Epithelial cell of esophagus (primary cell): Measurements from ENCODE around the gene TMEM100.

Experiments used
- DNase-seq: peaks from one replicate; pipeline ENCODE4 v3.0.0; 2010; ENCODE audit warnings: low read depth
- H3K4me3 ChIP-seq: 2 replicates; pipeline ENCODE4 v1.5.1; 2011; ENCODE audit warnings: mild to moderate bottlenecking, low read length, control low read depth
- TF ChIP-seq, protein P1 (sequence below): IDR thresholded peaks from 2 replicates; pipeline ENCODE4 v1.5.1; 2011; ENCODE audit warnings: low read depth, mild to moderate bottlenecking, low read length, control low read depth, inconsistent platforms; ENCODE audit not compliant: insufficient read depth; ENCODE audit errors: missing control alignments

TMEM100 gene

DNA sequence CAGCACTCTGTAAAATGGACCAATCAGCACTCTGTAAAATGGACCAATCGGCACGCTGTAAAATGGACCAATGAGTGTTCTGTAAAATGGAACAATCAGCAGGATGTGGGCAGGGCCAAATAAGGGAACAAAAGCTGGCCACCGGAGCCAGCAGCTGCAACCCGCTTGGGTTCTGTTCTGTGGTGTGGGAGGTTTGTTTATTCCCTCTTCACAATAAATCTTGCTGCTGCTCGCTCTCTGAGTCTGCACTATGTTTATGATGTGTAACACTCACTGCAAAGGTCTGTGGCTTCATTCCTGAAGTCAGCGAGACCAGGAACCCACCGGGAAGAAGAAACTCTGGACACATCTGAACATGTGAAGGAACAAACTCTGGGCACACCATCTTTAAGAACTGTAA lies 20.5 kb downstream of the TMEM100 start:
- H3K4me3 ChIP-seq, result no peak overlapping the region
- no peak for DNase-seq
- TF ChIP-seq, protein P1, sequence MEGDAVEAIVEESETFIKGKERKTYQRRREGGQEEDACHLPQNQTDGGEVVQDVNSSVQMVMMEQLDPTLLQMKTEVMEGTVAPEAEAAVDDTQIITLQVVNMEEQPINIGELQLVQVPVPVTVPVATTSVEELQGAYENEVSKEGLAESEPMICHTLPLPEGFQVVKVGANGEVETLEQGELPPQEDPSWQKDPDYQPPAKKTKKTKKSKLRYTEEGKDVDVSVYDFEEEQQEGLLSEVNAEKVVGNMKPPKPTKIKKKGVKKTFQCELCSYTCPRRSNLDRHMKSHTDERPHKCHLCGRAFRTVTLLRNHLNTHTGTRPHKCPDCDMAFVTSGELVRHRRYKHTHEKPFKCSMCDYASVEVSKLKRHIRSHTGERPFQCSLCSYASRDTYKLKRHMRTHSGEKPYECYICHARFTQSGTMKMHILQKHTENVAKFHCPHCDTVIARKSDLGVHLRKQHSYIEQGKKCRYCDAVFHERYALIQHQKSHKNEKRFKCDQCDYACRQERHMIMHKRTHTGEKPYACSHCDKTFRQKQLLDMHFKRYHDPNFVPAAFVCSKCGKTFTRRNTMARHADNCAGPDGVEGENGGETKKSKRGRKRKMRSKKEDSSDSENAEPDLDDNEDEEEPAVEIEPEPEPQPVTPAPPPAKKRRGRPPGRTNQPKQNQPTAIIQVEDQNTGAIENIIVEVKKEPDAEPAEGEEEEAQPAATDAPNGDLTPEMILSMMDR, result no peak

DNA sequence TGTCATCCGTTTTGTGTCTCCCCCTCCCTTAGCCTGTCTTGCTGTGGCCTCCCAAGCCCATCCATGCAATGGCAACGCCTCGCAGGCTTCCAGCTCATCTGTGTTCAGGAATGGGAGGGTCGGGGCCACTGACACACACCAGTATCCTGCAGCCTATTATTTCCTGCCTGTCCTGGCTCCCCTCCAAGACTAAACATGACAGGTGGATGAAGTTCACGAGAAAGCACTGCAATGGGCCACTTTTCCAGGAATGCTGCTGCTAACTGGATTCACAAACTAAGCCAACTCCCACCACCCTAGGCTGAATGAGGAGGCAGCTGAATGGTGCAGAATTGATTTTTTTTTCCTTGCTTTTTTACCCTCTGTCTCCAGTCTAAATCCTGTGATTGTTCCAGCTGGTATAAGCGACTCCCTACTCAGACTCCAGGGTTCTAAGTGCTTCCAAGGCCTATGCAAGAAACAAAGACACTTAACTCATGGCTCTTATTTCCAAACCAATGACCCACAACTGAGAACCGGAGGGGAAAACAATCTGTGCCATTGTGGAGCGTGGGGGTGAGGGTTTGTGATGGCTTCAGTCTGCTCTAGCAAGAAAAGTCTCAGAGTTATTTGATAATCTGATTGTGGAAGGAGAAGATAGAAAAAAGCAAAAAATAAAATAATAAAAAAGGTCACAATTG lies 23.3 kb downstream of the TMEM100 start:
- peak; percentile 21 for DNase-seq
- TF ChIP-seq, protein P1, result no peak
- no peak overlapping the region for H3K4me3 ChIP-seq

DNA sequence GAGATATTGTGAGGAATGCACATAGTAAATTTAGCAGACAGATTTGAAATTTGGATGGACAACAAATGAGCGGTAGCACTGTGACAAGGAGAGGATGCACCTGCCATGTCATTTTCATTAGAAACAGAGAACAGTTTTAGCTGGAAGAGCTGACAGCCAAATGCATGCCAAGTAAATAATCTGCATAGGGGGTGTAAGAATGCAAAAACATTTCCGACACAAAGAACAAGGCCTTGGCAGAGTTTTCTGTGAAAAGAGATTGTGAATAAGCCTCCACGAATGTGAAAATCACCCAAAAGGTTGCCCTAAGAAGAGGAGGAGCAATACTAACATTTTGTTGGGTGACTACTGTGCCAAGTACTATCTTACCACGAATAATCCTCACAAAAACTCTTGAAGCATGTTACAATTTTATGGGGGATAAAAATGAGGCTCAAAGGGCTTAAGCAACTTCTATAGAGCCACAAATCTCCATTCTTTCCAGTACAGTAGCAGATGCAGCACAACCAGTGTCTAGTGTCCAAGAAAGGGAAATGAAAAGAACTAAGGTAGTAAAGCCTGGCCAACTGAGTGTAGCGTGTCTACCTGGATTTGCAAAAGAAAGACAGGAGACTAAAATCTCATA lies 28.3 kb downstream of the TMEM100 start:
- DNase-seq, result no peak
- H3K4me3 ChIP-seq, result no peak overlapping the region
- TF ChIP-seq, protein P1, result no peak

DNA sequence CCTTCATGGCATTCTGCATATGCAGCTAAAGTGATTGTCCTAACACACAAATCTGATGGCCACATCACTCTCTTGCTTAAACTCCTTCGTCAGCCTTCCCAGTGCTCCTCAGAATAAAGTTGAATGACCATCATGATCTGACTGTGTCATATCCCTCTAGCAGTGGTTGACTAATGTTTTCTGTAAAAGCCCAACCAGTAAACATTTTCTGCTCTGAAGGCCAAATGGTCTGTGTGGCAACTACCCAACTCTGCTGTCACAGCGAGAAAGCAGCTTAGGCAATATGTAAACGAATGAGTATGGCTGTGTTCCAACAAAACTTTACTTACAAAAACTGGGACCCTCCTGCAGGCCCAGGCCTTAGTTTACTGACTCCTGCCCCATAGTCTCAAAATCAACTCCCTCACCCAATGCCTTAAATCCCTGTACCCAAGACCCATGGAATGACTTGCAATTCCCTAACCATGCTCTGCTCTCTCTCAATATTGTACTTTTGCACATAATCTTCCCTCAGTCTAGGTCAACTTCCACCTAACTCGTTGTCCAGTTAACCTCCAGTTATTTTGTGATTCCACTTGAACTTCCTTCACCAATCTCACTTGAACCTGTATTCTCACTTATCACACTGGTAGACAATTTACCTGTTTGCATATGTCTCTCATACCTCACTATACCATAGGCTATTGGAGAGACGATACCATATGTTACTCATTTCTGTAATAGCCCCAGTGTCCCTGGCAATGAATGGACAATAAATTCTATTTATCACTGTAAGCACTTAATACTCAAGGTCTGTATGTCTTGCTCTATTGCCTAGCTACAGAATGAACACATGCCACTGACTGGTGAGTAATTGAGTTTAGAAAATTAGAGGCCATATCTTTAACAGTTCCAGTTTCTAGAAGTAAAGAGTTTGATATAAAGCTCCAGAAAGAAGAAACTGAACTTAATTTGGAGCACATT lies 29.1 kb downstream of the TMEM100 start:
- peak; percentile 53 for DNase-seq
- TF ChIP-seq, protein P1, result no peak
- H3K4me3 ChIP-seq, result no peak overlapping the region

DNA sequence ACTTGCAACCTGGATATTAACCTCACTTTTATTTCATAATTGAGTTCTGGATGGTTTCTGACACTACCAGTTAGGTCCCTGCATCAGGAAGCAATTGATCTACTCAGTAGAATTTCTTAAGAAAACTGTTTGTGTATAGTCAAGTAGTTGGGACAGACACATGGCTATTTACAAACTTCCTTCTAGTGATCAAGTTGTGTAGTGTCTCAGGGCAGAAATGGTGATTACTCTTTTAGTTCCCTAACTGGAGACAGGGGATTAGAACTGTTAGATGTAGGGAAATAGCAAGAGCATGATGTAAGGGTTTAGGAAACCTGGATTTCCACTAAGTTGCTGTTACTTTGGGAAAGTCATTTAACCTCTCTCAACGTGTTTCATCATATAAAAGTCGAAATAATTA lies 30.4 kb downstream of the TMEM100 start:
- H3K4me3 ChIP-seq, result no peak overlapping the region
- TF ChIP-seq, protein P1, result no peak
- no peak for DNase-seq

DNA sequence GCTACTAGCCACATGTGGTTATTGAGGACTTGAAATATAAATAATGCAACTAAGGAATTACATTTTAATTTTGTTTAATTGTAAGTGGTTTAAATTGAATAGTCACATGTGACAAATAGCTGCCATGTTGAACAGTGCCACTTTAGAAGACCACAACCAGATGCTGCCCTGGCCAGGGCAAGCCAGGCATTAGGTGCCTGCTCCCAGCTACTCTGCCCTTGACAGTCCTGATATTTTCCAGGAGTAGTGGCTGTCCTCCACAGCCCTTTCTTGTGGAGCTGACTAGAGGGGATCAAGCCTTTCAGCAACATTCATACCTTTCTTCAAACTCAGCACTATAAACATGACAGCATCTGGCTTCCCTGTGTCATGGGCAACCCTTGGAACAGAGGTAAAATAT lies 31.0 kb downstream of the TMEM100 start:
- H3K4me3 ChIP-seq, result no peak overlapping the region
- TF ChIP-seq, protein P1, result no peak
- no peak for DNase-seq
